ENCODE data around the gene SPECC1.

GRCh38 chr17:20242271-20242670, 233.1 kb downstream of the SPECC1 start:
- no peak for TF ChIP-seq CTCF (IDR thresholded peaks at IDR 0.05; ENCODE audit: low read depth, low read length, poor library complexity, severe bottlenecking)
- no peak for TF ChIP-seq EZH2phosphoT487 (IDR thresholded peaks at IDR 0.05; ENCODE audit: borderline replicate concordance, low read length)
